Mesenchymal stem cell (in vitro differentiated cells and primary cell): ENCODE data around the gene KLF16.
A peak's percentile ranks its signal among the peaks of the same experiment; 100 is the strongest.
"Not testable (repeated sequence)": the region's sequence is repeated elsewhere in the genome, so short reads cannot be mapped to it uniquely, and the experiment has no call there.

Experiments used
- DNase-seq: peaks from one replicate; pipeline ENCODE4 v3.0.0-alpha.2; 2013
- H2AFZ ChIP-seq: one replicate; pipeline ENCODE4 v1.6.1; 2013; ENCODE audit warnings: low read depth, mild to moderate bottlenecking, control low read depth, inconsistent platforms, low read length, moderate library complexity
- H2AK5ac ChIP-seq: 2 replicates; pipeline ENCODE4 v1.6.1; 2013; ENCODE audit warnings: low read length, moderate library complexity, mild to moderate bottlenecking, inconsistent platforms; ENCODE audit not compliant: severe bottlenecking
- H2BK120ac ChIP-seq: one replicate; pipeline ENCODE4 v1.6.1; 2013; ENCODE audit warnings: low read depth, mild to moderate bottlenecking, inconsistent platforms, low read length, moderate library complexity
- H2BK12ac ChIP-seq, 2 experiments: one replicate each; pipeline ENCODE4 v1.6.1; 2013; ENCODE audit warnings: inconsistent platforms in 2 of 2, low read length in 2 of 2, mild to moderate bottlenecking in 2 of 2, moderate library complexity in 2 of 2, control low read depth in 1 of 2
- H2BK15ac ChIP-seq: one replicate; pipeline ENCODE4 v1.6.1; 2013; ENCODE audit warnings: mild to moderate bottlenecking, low read depth, inconsistent platforms; ENCODE audit not compliant: poor library complexity, severe bottlenecking
- H2BK5ac ChIP-seq: 2 replicates; pipeline ENCODE4 v1.6.1; 2013; ENCODE audit warnings: low read depth, mild to moderate bottlenecking, low read length, control low read depth, inconsistent platforms; ENCODE audit not compliant: poor library complexity, severe bottlenecking
- H3K14ac ChIP-seq, 2 experiments: one replicate each; pipeline ENCODE4 v1.6.1; 2013; ENCODE audit warnings: inconsistent platforms in 2 of 2, low read length in 2 of 2, control low read depth in 1 of 2, mild to moderate bottlenecking in 1 of 2, moderate library complexity in 1 of 2
- H3K18ac ChIP-seq, 2 experiments: one replicate each; pipeline ENCODE4 v1.6.1; 2013; ENCODE audit warnings: inconsistent platforms in 2 of 2, low read length in 2 of 2, control low read depth in 1 of 2, low read depth in 1 of 2, mild to moderate bottlenecking in 1 of 2
- H3K23ac ChIP-seq, 2 experiments: one replicate each; pipeline ENCODE4 v1.6.1; 2013; ENCODE audit warnings: inconsistent platforms in 2 of 2, low read length in 2 of 2, mild to moderate bottlenecking in 2 of 2, moderate library complexity in 2 of 2, control low read depth in 1 of 2
- H3K27ac ChIP-seq: 2 replicates; pipeline ENCODE4 v1.5.1; 2013; ENCODE audit warnings: mild to moderate bottlenecking, moderate library complexity, low read length, control low read depth, inconsistent platforms; ENCODE audit not compliant: poor library complexity, severe bottlenecking
- H3K27me3 ChIP-seq, 2 experiments: 2 replicates each; pipeline versions ENCODE4 v1.6.1 to v1.7.0; 2013; ENCODE audit warnings: low read length in 2 of 2, mild to moderate bottlenecking in 2 of 2, moderate library complexity in 2 of 2, control low read depth in 1 of 2, inconsistent platforms in 1 of 2; ENCODE audit not compliant: control insufficient read depth in 1 of 2, insufficient read depth in 1 of 2
- H3K36me3 ChIP-seq, 2 experiments: 2 replicates each; pipeline versions ENCODE4 v1.6.1 to v1.7.0; 2013; ENCODE audit warnings: low read length in 2 of 2, control low read depth in 1 of 2, inconsistent platforms in 1 of 2, low read depth in 1 of 2, mild to moderate bottlenecking in 1 of 2; ENCODE audit not compliant: insufficient read depth in 2 of 2, control insufficient read depth in 1 of 2
- H3K4ac ChIP-seq, 2 experiments: one replicate each; pipeline ENCODE4 v1.6.1; 2013; ENCODE audit warnings: inconsistent platforms in 2 of 2, low read length in 2 of 2, mild to moderate bottlenecking in 2 of 2, moderate library complexity in 2 of 2, control low read depth in 1 of 2, low read depth in 1 of 2
- H3K4me1 ChIP-seq: 2 replicates; pipeline ENCODE4 v1.6.1; 2013; ENCODE audit warnings: low read depth, low read length, control low read depth; ENCODE audit not compliant: control insufficient read depth, insufficient read depth
- H3K4me2 ChIP-seq: 2 replicates; pipeline ENCODE4 v1.6.1; 2013; ENCODE audit warnings: low read length, mild to moderate bottlenecking, inconsistent platforms; ENCODE audit not compliant: poor library complexity, severe bottlenecking
- H3K4me3 ChIP-seq, 2 experiments: 2 replicates each; pipeline versions ENCODE4 v1.5.1 to v1.7.0; 2013; ENCODE audit warnings: low read length in 2 of 2, mild to moderate bottlenecking in 2 of 2, control low read depth in 1 of 2, low read depth in 1 of 2; ENCODE audit not compliant: insufficient read depth in 1 of 2
- H3K79me1 ChIP-seq: replicated peaks from 2 replicates; pipeline ENCODE4 v1.6.1; 2013; ENCODE audit warnings: mild to moderate bottlenecking, control low read depth, low read length, inconsistent platforms; ENCODE audit not compliant: poor library complexity, severe bottlenecking
- H3K9ac ChIP-seq: 2 replicates; pipeline ENCODE4 v1.7.0; 2013; ENCODE audit warnings: mild to moderate bottlenecking, low read length, moderate library complexity
- H3K9me3 ChIP-seq: 2 replicates; pipeline ENCODE4 v1.7.0; 2013; ENCODE audit warnings: mild to moderate bottlenecking, low read length; ENCODE audit not compliant: control insufficient read depth
- H4K8ac ChIP-seq: one replicate; pipeline ENCODE4 v1.6.1; 2013; ENCODE audit warnings: inconsistent platforms, mild to moderate bottlenecking, low read length, moderate library complexity
- H4K91ac ChIP-seq: one replicate; pipeline ENCODE4 v1.6.1; 2013; ENCODE audit warnings: mild to moderate bottlenecking, low read length, inconsistent platforms
- WGBS: methylation state at CpG from one replicate; pipeline ENCODE4 v1.1.7; 2013; ENCODE audit warnings: mixed read lengths; 5-methylcytosine and 5-hydroxymethylcytosine counted together

KLF16 gene

GRCh38 chr19:1875265-1875645 is 11.9 kb upstream of the KLF16 start:
- H2BK5ac ChIP-seq, H2AK5ac ChIP-seq, H4K91ac ChIP-seq, DNase-seq, H3K27me3 ChIP-seq, H3K23ac ChIP-seq, H2AFZ ChIP-seq, H2BK15ac ChIP-seq, H2BK120ac ChIP-seq, H4K8ac ChIP-seq, H3K9me3 ChIP-seq: not testable (repeated sequence)
- peaks cover 20% of the 10 kb centered on the region for H3K4me1 ChIP-seq
- peak overlapping the region in 1 of 2 experiments; percentile 85 for H3K14ac ChIP-seq
- peak overlapping the region; percentile 17 for H3K27ac ChIP-seq
- WGBS = 1% methylated on average over 11 of the region's 11 CpGs
- H3K36me3 ChIP-seq = peaks cover 8 to 48% of the 10 kb centered on the region in 2 experiments
- H3K4me3 ChIP-seq = peak overlapping the region; percentile 75 to 98
- H2BK12ac ChIP-seq = peak overlapping the region in 1 of 2 experiments; percentile 11
- H3K4ac ChIP-seq = peak overlapping the region in 1 of 2 experiments; percentile 3
- peak overlapping the region; percentile 98 for H3K9ac ChIP-seq
- peak overlapping the region in 1 of 2 experiments; percentile 65 for H3K18ac ChIP-seq
- H3K79me1 ChIP-seq = peaks cover 26% of the 10 kb centered on the region
- peak overlapping the region; percentile 94 for H3K4me2 ChIP-seq

DNA sequence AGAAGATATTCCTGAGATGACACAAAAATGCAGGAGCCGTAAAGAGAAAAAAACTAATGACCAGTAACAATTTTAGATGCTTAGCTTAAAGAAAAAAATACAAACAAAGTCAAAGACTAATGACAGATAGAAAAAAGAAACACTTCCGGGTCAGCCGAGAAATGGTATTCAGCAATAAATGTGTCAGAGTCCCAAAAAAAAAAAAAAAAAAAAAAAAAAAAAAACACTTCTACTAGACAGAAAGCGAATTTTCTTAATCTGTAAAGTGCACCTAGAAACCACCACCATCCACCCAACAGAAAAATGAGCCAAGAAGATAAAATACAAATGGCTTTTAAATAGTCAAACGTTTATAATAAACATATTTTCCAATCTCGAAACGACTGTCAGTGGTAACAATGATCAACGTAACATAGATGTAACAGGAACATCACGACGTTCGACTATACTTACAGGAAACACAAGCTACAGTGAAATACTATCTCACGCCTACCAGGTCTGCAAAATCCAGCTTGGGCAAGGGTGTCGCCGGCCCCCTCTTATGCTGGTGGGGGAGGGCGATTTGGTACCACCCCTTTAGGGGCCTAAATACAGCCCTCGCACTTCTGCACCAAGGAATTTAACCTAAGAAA is 11.3 kb upstream of the KLF16 start:
- Histone ChIP-seq H3K4ac (peak overlapping the region in 1 of 2 experiments; percentile 30), H2AK5ac (peak overlapping the region; percentile 58), H3K9ac (peak overlapping the region; percentile 98), H3K79me1 (peaks cover 26% of the 10 kb centered on the region), H4K8ac (no peak overlapping the region), H3K36me3 (peaks cover 10 to 45% of the 10 kb centered on the region in 2 experiments), H2BK15ac (no peak overlapping the region), H3K4me3 (peak overlapping the region; percentile 49 to 98), H4K91ac (no peak overlapping the region), H3K23ac (no peak overlapping the region), H2BK12ac (no peak overlapping the region), H2BK120ac (no peak overlapping the region), H2AFZ (no peak overlapping the region), H3K27me3 (no peaks in the 10 kb centered on the region), H3K27ac (no peak overlapping the region), H3K4me2 (peak overlapping the region; percentile 94), H3K14ac (peak overlapping the region in 1 of 2 experiments; percentile 37), H3K9me3 (no peaks in the 10 kb centered on the region), H3K4me1 (peaks cover 20% of the 10 kb centered on the region), H3K18ac (peak overlapping the region in 1 of 2 experiments; percentile 7), H2BK5ac (no peak overlapping the region)
- 28% methylated on average over 15 of the region's 16 CpGs for WGBS
- peak; percentile 40 for DNase-seq

- no peak overlapping the region for H2AK5ac ChIP-seq
- WGBS = 92% methylated on average over 27 of the region's 29 CpGs
- H2BK5ac ChIP-seq = no peak overlapping the region
- H3K9me3 ChIP-seq = no peaks in the 10 kb centered on the region
- H3K4me1 ChIP-seq = peaks cover 20% of the 10 kb centered on the region
- peaks cover 30% of the 10 kb centered on the region for H3K79me1 ChIP-seq
- H3K14ac ChIP-seq = no peak overlapping the region
- no peak overlapping the region for H2BK12ac ChIP-seq
- H3K4me3 ChIP-seq = peak overlapping the region in 1 of 2 experiments; percentile 98
- no peak for DNase-seq
- H3K9ac ChIP-seq = peak overlapping the region; percentile 98
- no peak overlapping the region for H3K27ac ChIP-seq
- no peak overlapping the region for H3K18ac ChIP-seq
- H4K91ac ChIP-seq = no peak overlapping the region
- no peak overlapping the region for H3K4ac ChIP-seq
- H3K4me2 ChIP-seq = no peak overlapping the region
- H3K36me3 ChIP-seq = peaks cover 10 to 42% of the 10 kb centered on the region in 2 experiments
- no peak overlapping the region for H2BK15ac ChIP-seq
- no peak overlapping the region for H2BK120ac ChIP-seq
- no peaks in the 10 kb centered on the region for H3K27me3 ChIP-seq
- no peak overlapping the region for H2AFZ ChIP-seq
- no peak overlapping the region for H4K8ac ChIP-seq
- no peak overlapping the region for H3K23ac ChIP-seq
Observed at GRCh38 chr19:1873524-1874473, 10.4 kb upstream of the KLF16 start.
